HUES6 (cell line): Measurements from ENCODE around the gene HDGFL2.

Experiments used
- H3K27ac ChIP-seq: 2 replicates; pipeline ENCODE4 v1.7.0; 2013; ENCODE audit warnings: low read depth, mild to moderate bottlenecking, low read length, inconsistent platforms
- H3K27me3 ChIP-seq: 2 replicates; pipeline ENCODE4 v1.6.1; 2013; ENCODE audit warnings: low read length; ENCODE audit not compliant: control insufficient read depth, insufficient read depth
- H3K36me3 ChIP-seq: 2 replicates; pipeline ENCODE4 v1.6.1; 2013; ENCODE audit warnings: low read length; ENCODE audit not compliant: control insufficient read depth, insufficient read depth
- H3K4me1 ChIP-seq: 2 replicates; pipeline ENCODE4 v1.6.1; 2013; ENCODE audit warnings: low read length; ENCODE audit not compliant: control insufficient read depth, insufficient read depth
- H3K4me3 ChIP-seq: 2 replicates; pipeline ENCODE4 v1.5.1; 2013; ENCODE audit warnings: low read depth, low read length
- H3K9ac ChIP-seq: one replicate; pipeline ENCODE4 v1.6.1; 2013; ENCODE audit warnings: mild to moderate bottlenecking, low read length
- H3K9me3 ChIP-seq: 2 replicates; pipeline ENCODE4 v1.6.1; 2013; ENCODE audit warnings: low read depth, low read length; ENCODE audit not compliant: control insufficient read depth, insufficient read depth

Gene HDGFL2

DNA sequence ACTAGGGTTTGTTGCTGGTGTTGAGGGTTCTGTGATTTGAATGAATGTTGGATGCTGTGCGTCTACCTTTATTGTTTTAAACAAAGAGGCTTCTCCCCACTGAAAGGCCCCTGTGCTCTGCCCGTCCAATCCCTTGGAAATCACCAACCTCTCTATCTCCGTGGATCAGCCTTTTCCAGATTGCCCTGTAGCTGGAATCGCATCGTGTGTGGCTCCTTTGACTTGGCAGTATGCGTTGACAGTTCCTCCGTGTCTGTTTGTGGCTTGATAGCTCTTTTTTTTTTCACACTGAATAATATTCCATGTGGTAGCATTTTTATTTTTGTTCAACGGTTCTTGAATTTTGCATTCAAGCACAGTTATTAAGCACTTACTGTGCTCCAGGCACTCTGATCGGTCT lies 37.7 kb upstream of the HDGFL2 start:
- peaks cover 93% of the 10 kb centered on the region for H3K36me3 ChIP-seq
- H3K4me1 ChIP-seq = no peaks in the 10 kb centered on the region
- H3K27ac ChIP-seq = no peak overlapping the region
- H3K9ac ChIP-seq = no peak overlapping the region
- no peaks in the 10 kb centered on the region for H3K27me3 ChIP-seq
- H3K4me3 ChIP-seq = no peak overlapping the region
- no peaks in the 10 kb centered on the region for H3K9me3 ChIP-seq

DNA sequence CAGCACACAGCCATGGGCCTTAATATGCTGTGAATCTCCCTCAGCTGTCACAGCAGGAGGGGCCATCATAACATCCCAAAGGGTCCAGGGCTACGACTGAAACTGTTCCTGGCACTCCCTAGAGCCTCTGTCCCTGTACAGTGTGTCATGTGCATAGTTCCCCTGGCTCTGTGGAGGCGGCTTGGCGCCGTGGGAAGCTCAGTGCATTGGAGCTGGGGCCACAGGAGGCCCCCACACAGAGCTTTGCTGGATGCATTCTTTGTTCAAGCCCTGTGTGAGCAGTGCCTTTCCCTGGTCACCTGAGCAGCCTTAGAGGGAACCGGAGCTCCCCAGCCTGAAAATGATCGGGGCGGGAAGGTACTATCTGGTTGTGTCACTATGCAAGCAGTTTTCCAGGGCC lies 35.9 kb upstream of the HDGFL2 start:
- H3K4me3 ChIP-seq = no peak overlapping the region
- H3K9ac ChIP-seq = no peak overlapping the region
- no peak overlapping the region for H3K27ac ChIP-seq
- H3K36me3 ChIP-seq = peaks cover 88% of the 10 kb centered on the region
- H3K9me3 ChIP-seq = no peaks in the 10 kb centered on the region
- H3K27me3 ChIP-seq = no peaks in the 10 kb centered on the region
- no peaks in the 10 kb centered on the region for H3K4me1 ChIP-seq

DNA sequence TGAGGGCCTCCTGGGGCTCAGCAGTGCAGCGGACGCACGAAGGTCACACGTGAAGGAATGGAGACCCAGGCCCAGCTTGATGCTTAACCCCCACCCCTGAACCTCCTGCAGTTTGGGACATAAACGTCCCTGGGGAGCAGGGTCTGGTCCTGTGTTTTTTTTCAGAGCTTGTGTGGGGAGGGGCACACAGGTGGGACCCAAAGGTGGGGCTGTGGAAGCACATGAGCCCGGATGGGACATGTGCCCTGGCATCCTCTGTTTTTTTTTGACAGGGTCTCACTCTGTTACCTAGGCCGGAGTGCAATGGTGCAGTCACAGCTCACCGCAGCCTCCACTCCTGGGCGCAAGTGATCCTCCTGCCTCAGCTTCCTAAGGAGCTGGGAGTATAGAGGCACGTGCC lies 35.0 kb upstream of the HDGFL2 start:
- Histone ChIP-seq H3K27ac (no peak overlapping the region), H3K27me3 (no peaks in the 10 kb centered on the region), H3K4me3 (no peak overlapping the region), H3K9me3 (no peaks in the 10 kb centered on the region), H3K9ac (no peak overlapping the region), H3K36me3 (peaks cover 83% of the 10 kb centered on the region), H3K4me1 (no peaks in the 10 kb centered on the region)

DNA sequence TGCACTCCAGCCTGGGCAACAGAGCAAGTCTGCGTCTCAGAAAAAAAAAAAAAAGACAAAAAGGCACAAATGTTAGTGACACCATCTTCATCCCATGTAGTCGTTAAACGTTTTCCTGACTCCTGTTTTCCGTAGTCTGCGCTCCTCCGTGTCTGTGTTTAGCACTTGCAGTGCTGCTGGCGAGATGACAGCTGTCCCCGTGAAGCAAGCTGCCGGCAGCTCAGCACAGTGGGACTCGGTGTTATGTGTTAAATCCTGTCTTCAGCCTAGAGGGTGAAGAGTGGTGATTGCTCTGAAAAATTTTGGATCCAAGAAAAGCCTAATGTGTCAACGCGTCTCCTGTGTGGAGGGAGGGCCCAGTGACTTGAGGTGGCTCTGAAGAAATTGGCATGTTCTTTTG lies 32.9 kb upstream of the HDGFL2 start:
- no peaks in the 10 kb centered on the region for H3K4me1 ChIP-seq
- H3K27me3 ChIP-seq = no peaks in the 10 kb centered on the region
- no peak overlapping the region for H3K4me3 ChIP-seq
- no peaks in the 10 kb centered on the region for H3K9me3 ChIP-seq
- no peak overlapping the region for H3K9ac ChIP-seq
- H3K36me3 ChIP-seq = peaks cover 83% of the 10 kb centered on the region
- no peak overlapping the region for H3K27ac ChIP-seq

DNA sequence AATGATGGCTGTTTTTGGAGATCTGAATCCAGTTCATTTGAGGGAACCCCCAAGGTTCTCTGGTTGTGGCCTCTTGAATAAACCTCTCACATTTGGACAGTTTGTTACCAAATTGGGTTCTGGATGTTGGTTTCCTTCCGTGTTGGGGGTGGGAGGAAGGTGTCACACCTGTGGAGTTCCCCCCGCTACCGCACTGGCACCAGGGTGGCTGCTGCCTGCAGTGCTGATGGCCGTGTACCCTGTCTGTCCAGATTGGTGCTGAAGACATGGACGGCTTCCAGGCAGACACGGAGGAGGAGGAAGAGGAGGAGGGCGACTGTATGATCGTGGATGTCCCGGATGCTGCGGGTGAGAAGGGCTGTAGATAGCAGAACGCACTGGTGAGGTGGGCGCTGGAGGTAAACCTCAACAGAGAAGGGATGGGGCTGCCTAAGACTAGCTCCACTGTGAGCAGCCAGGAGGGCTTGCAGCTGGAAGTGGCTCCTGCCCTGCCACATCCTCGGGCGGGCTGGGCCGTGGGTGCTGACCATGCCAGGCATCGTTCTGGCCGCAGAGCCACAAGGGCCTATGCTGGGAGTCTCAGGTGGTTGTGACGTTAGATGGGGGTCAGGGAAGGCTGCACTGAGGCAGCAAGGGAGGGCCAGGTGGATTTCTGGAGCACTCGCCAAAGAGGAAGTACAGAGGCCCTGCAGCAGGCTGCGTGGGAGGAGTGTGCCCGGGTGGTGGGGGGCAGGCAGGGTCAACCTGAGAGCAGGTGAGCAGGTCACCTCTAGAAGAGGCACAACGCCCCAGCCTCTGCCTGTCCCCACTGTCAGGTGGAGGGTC lies 29.9 kb upstream of the HDGFL2 start:
- H3K36me3 ChIP-seq = peaks cover 82% of the 10 kb centered on the region
- no peaks in the 10 kb centered on the region for H3K9me3 ChIP-seq
- H3K9ac ChIP-seq = no peak overlapping the region
- no peaks in the 10 kb centered on the region for H3K4me1 ChIP-seq
- H3K27ac ChIP-seq = no peak overlapping the region
- no peaks in the 10 kb centered on the region for H3K27me3 ChIP-seq
- H3K4me3 ChIP-seq = no peak overlapping the region

DNA sequence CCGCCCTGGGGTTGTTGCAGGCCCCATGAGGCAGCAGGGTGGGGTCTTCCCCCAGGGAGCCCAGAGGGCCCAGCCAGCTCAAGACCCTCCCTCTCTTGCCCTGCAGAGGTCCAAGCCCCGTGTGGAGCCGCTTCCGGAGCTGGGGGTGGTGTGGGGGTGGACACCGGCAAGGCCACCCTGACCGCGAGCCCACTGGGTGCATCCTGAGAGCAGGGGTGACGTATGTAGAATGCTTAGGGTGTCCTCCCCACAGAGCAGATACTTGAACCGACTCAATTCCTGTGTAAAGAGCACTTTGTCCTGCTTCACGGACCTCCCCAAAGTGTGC lies 29.3 kb upstream of the HDGFL2 start:
- peaks cover 85% of the 10 kb centered on the region for H3K36me3 ChIP-seq
- no peak overlapping the region for H3K4me3 ChIP-seq
- H3K9me3 ChIP-seq = no peaks in the 10 kb centered on the region
- H3K9ac ChIP-seq = no peak overlapping the region
- H3K4me1 ChIP-seq = no peaks in the 10 kb centered on the region
- H3K27ac ChIP-seq = no peak overlapping the region
- no peaks in the 10 kb centered on the region for H3K27me3 ChIP-seq

DNA sequence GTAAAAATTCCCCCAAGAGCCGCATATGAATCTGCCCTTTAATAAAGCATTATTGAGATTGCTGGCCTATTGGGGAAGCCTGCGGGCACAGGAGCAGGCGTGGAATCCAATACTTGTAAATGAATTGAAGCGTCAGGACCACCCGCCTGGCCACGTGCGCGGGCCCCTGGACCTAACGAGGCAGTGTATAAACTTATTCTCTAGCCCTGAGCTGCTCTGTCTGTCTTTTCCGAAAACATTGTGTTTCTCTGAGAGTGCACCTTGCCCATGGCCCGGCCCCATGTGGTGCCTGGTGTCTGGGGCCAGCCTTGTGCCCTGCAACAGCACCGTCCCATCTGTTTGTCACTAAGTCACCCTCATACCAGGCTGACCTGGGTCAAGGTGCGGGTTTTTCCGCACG lies 28.9 kb upstream of the HDGFL2 start:
- Histone ChIP-seq H3K27me3 (no peaks in the 10 kb centered on the region), H3K9ac (no peak overlapping the region), H3K9me3 (no peaks in the 10 kb centered on the region), H3K36me3 (peaks cover 85% of the 10 kb centered on the region), H3K4me1 (no peaks in the 10 kb centered on the region), H3K27ac (no peak overlapping the region), H3K4me3 (no peak overlapping the region)

DNA sequence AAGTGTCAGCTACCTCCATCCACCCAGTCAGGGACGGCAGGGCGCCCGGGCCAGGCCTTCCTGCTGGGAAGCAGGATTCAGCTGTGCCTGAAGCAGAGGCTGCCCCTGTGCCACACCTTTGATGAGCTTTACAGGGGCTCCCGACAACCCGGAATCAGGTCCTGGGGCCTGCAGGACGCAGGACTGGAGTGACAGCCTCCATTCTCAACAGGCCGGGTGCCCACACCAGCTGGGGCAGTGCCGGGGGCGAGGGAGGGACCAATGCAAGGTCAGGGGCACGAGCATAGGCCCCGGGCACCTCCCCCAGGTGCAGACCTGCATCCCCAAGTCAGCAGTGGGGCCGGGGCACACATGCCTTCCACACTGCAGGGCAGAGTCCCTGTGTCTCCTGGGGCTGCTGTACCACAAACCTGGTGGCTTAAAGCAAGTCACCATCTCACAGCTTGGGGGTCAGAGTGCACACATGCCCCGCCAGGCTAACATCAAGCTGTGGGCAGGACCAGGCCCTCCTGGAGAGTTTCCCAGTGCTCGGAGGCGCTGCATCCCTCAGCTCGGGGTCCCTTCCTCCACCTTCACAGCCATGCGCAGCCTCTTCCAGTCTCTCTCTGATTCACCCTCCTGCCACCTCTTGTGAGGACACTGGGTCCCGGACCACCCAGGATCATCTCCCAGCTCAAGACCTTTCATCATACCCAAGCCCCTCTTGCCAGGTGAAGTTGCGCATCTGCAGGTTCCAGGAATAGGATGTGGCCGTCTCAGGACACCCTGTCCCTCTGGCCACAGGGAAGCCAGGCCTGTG lies 27.9 kb upstream of the HDGFL2 start:
- Histone ChIP-seq H3K9ac (no peak overlapping the region), H3K4me3 (no peak overlapping the region), H3K36me3 (peaks cover 85% of the 10 kb centered on the region), H3K9me3 (no peaks in the 10 kb centered on the region), H3K27me3 (no peaks in the 10 kb centered on the region), H3K4me1 (no peaks in the 10 kb centered on the region), H3K27ac (no peak overlapping the region)

DNA sequence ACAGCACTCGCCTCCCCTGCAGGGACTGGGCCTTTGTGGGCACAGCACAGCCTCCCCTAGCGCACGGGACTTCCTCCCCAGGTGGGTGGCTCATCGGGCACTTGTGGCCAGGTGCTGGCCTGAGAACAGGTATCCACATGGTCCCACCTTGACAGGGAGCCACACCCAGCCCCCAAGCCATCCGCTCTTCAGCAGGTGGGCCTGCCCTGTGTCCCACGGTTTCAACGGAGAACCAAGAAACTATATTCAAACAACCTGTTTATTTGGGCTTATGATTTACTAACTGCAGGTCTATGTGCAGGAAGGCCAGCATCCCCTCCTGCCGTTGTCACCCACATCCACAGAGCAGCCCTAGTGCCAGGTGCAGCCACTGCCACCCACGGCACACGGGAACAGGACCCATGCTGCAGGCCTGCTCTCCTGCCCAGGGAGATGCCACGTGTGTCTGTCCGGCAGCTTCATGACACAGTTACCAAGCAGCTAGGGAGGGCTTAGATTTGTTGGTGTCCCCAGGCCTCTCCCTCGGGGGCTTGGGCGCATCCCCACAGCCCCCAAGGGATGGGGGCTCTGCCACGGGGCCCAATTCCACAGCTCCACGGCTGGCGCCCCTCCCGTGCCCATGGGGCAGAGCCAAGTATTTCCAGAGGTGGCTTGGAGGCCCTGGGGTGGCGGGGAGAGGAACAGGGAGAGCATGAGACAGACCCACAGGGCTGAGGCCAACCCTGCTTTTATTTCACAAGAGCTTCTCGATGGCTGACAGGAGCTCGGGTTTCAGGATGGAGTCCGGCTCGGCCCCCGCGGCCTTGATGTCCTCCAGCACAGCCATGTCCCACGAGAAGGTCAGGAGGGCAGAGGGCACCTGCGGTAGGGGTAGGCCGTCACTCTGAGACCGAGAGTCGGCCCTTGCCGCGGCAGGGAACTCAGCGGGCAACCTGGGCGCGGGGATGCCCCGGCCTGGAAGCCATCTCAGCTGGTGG lies 27.0 kb upstream of the HDGFL2 start:
- Histone ChIP-seq H3K36me3 (peaks cover 82% of the 10 kb centered on the region), H3K9ac (no peak overlapping the region), H3K27ac (no peak overlapping the region), H3K27me3 (no peaks in the 10 kb centered on the region), H3K4me1 (no peaks in the 10 kb centered on the region), H3K9me3 (no peaks in the 10 kb centered on the region), H3K4me3 (no peak overlapping the region)

DNA sequence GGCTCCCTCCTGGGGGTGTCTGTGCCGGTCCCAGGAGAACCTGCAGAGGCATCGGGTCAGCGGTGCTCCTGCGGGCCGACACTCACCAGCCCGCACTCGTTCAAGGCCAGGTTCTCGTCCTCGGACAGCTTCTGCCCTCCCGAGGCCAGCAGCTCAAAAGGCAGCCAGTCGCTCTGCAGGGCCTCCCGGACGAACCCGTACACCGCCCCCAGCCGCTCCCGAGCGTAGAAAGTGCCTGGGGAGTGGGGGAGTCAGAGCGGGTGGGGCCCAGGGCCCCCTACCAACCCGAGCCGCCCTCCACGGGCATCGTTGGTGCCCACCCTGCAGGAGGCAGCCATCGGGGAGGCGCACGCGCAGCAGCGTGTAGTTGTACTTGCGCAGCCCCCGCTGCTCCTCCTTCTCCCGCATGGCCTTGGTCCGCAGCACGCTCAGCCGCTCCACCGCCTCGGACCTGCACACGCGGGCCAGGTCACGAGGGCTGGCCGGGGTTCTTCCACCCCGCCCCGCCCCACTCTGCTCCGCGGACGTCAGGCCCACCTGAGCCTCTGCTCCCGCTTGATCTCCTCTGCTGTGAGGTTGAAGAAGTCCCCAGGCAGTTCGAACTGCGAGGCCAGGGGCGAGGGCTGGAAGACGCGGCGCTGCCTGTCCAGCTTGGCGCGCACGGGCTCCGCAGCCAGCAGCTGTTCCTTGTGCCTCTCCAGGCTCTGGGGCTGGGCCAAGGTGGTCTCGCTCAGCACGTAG lies 26.0 kb upstream of the HDGFL2 start:
- H3K27ac ChIP-seq = no peak overlapping the region
- peaks cover 76% of the 10 kb centered on the region for H3K36me3 ChIP-seq
- H3K4me3 ChIP-seq = no peak overlapping the region
- peak overlapping the region; percentile 12 for H3K9ac ChIP-seq
- H3K27me3 ChIP-seq = no peaks in the 10 kb centered on the region
- H3K9me3 ChIP-seq = no peaks in the 10 kb centered on the region
- H3K4me1 ChIP-seq = no peaks in the 10 kb centered on the region
